Cardiac fibroblast (primary cell): ENCODE data around the gene TM9SF4.

Source experiments
- DNase-seq, 2 donors: peaks; one replicate each; pipeline versions ENCODE4 v3.0.0 to v3.0.0-alpha.2; 2010; ENCODE audit warnings: low read depth in 2 of 2
- H3K4me3 ChIP-seq, 2 donors: replicated peaks in 1 of 2; 1 replicate in 1 of 2; 2 replicates in 1 of 2; pipeline ENCODE4 v1.5.1; 2011; ENCODE audit warnings: low read depth in 2 of 2, low read length in 2 of 2, mild to moderate bottlenecking in 2 of 2, moderate library complexity in 1 of 2
- TF ChIP-seq, protein P1 (sequence below): IDR thresholded peaks from one replicate; pipeline ENCODE4 v1.5.1; 2011; ENCODE audit warnings: low read depth, mild to moderate bottlenecking, low read length, inconsistent platforms

Gene TM9SF4

GRCh38 chr20:32199006-32199405 lies 89.5 kb downstream of the TM9SF4 start:
- no peak for DNase-seq

DNA sequence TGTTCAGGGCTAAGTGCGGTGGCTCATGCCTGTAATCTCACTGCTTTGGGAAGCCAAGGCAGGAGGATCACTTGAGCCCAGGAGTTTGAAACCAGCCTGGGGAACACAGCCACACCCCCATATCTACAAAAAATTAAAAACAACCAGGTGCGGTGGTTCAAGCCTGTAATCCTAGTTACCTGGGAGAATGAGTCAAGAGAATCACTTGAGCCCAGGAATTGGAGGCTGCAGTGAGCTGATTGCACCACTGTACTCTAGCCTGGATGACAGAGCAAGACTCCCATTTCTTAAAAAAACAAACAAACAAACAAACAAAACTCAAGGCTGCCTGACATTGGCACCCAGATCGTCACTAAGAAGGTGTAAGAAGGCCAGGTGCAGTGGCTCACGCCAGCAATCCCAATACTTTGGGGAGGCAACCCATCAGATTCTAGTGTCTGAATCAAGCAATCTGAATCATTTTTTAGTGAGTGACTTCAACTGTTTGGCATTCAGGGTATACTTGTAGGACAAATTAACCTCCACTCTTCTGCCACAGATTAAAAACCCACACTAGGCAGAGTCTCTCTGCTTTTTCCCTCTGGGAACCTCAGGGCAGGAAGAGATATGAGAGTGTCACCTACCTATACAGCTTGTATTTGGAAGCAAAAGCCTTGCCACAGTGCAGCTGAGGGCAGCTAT lies 91.9 kb downstream of the TM9SF4 start:
- no peak overlapping the region for H3K4me3 ChIP-seq
- TF ChIP-seq, protein P1, sequence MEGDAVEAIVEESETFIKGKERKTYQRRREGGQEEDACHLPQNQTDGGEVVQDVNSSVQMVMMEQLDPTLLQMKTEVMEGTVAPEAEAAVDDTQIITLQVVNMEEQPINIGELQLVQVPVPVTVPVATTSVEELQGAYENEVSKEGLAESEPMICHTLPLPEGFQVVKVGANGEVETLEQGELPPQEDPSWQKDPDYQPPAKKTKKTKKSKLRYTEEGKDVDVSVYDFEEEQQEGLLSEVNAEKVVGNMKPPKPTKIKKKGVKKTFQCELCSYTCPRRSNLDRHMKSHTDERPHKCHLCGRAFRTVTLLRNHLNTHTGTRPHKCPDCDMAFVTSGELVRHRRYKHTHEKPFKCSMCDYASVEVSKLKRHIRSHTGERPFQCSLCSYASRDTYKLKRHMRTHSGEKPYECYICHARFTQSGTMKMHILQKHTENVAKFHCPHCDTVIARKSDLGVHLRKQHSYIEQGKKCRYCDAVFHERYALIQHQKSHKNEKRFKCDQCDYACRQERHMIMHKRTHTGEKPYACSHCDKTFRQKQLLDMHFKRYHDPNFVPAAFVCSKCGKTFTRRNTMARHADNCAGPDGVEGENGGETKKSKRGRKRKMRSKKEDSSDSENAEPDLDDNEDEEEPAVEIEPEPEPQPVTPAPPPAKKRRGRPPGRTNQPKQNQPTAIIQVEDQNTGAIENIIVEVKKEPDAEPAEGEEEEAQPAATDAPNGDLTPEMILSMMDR, result no peak
- DNase-seq, result peak in 1 of 2 donors; percentile 46

More at GRCh38 chr20:32199006-32199405, 89.5 kb downstream of the TM9SF4 start:
- no peak overlapping the region for H3K4me3 ChIP-seq
- TF ChIP-seq, protein P1, result no peak

DNA sequence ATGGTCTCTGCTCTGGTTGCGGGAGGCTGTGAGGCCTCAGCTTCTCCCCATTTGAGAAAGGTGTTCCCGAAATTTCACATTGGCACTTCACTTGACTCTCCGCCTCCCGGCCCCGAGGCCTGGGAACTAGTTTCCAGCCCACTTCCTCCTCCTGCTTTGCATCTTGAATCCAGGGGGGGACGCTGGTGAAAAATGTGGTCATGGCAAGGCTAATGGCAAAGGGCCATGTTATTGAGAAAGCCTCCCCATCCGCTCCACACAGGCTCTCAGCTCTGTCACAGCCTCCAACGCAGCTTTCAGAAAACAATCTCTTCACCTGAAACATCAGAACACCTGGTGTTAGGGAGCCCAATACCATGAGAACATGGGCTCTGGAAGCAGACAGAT lies 92.5 kb downstream of the TM9SF4 start:
- no peak overlapping the region for H3K4me3 ChIP-seq
- peak in 1 of 2 donors; percentile 39 for DNase-seq
- TF ChIP-seq, protein P1, result no peak

- H3K4me3 ChIP-seq, result no peak overlapping the region
- TF ChIP-seq, protein P1, result no peak
- DNase-seq, result peak in 1 of 2 donors; percentile 17
Measured at GRCh38 chr20:32203356-32204204, 94.1 kb downstream of the TM9SF4 start.

- TF ChIP-seq, protein P1, result no peak
- peak in 1 of 2 donors; percentile 64 for DNase-seq
- no peak overlapping the region for H3K4me3 ChIP-seq
Measured at GRCh38 chr20:32204205-32205109, 94.9 kb downstream of the TM9SF4 start.

DNA sequence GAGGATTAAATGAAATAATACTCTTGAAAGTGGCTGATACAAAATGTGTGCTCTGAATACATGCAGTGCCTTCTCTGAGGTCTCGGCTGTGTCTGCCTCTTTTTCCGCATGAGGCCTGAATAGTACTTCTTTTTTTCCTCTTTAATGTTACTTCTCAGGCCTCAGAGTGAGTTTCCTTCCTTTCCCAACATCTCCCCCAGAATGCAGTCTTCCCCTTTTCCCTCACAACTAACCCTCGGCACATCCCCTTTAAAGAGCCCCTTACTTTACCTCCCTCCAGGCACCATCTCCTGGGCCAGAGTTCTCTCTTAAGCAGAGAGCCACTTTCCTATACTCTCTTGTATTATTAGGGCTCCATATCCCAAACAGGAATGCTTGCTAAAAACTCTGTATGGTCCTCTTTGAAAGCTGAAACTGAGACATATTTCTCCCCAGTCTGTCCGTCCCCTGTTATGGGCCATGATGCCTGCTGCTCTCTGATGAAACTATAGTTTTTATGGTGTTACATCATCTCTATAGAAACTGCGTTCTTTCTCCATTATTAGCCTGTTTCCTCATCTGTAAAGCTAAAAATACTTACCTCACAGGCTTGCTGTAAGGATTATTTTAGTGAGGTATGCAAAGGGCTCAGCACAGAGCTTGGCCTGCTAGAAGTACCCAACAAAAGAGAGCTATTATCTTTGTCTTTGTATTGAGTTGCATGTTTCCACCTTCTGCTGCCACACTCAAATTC lies 95.8 kb downstream of the TM9SF4 start:
- TF ChIP-seq, protein P1, result no peak
- H3K4me3 ChIP-seq, result no peak overlapping the region
- peak in 1 of 2 donors; percentile 57 for DNase-seq
